GM18499 (cell line): Measurements from ENCODE around the gene SLC28A1.
"Not testable (repeated sequence)": the region's sequence is repeated elsewhere in the genome, so short reads cannot be mapped to it uniquely, and the experiment has no call there.

Experiments used
- ATAC-seq: cut with Tn5 transposase; IDR thresholded peaks from one replicate; pipeline ENCODE4 v1.9.1; 2021; ENCODE audit warnings: moderate number of reproducible peaks; ENCODE audit not compliant: insufficient read depth, unreplicated experiment

Gene SLC28A1

GRCh38 chr15:84987351-84987750 lies 102.9 kb downstream of the SLC28A1 start:
- ATAC-seq = not testable (repeated sequence)

- ATAC-seq = no peak
These were observed 103.6 kb downstream of the SLC28A1 start for GRCh38 chr15:84987949-84988624.

GRCh38 chr15:84988909-84989644 lies 104.6 kb downstream of the SLC28A1 start:
- ATAC-seq = no peak

GRCh38 chr15:84990507-84990906 lies 106.0 kb downstream of the SLC28A1 start:
- no peak for ATAC-seq

GRCh38 chr15:84991014-84991712 lies 106.7 kb downstream of the SLC28A1 start:
- no peak for ATAC-seq

GRCh38 chr15:84992157-84992944 lies 107.9 kb downstream of the SLC28A1 start:
- no peak for ATAC-seq
